ENCODE measurements around the gene HOMER3.

The HOMER3 gene

DNA sequence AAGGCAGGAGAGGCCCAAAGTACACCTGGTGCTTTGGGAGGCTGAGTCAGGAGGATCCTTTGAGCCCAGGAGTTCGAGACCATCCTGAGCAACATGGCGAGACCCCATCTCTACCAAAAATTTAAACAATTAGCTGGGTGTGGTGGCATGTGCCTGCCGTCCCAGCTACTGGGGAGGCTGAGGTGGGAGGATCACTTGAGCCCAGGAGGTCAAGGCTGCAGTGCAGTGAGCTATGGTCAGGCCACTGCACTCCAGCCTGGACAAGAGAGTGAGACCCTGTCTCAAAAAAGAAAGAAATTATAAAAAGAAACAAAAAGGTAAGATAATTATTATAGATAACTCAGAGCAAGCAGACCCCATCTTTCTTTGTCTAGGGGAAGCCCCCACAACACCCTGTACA is 1.9 kb downstream of the HOMER3 start:
- no peak for TF ChIP-seq BACH2 (CRISPR knock-in tag; IDR thresholded peaks at IDR 0.05; ENCODE audit: borderline replicate concordance)
- no peak for ATAC-seq

DNA sequence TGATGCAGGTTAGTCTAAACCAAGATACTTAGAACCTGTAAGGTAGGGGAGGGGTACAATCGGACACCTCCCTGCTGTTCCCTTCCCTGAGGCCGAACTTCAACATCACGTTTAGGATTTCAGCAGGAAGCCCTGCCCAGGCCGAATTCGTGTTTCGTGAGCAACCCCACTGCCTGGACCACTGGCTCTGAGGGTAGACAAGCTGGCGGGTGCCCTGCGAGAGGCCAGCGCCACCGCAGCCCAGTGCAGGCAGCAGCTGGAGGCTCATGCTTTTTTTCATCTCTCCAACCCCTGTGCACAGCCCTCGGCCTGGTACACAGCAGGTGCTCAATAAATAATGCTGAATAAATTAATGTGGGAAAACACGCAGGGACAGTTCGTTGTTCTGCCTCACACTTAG is 7.7 kb downstream of the HOMER3 start:
- ATAC-seq: no peak
- TF ChIP-seq, protein P1, sequence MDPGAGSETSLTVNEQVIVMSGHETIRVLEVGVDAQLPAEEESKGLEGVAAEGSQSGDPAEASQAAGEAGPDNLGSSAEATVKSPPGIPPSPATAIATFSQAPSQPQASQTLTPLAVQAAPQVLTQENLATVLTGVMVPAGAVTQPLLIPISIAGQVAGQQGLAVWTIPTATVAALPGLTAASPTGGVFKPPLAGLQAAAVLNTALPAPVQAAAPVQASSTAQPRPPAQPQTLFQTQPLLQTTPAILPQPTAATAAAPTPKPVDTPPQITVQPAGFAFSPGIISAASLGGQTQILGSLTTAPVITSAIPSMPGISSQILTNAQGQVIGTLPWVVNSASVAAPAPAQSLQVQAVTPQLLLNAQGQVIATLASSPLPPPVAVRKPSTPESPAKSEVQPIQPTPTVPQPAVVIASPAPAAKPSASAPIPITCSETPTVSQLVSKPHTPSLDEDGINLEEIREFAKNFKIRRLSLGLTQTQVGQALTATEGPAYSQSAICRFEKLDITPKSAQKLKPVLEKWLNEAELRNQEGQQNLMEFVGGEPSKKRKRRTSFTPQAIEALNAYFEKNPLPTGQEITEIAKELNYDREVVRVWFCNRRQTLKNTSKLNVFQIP (CRISPR knock-in tag; IDR thresholded peaks at IDR 0.05; ENCODE audit: borderline replicate concordance, low read depth): no peak
- TF ChIP-seq ZFP30 (CRISPR knock-in tag; IDR thresholded peaks at IDR 0.05): no peak
- TF ChIP-seq, protein P2, sequence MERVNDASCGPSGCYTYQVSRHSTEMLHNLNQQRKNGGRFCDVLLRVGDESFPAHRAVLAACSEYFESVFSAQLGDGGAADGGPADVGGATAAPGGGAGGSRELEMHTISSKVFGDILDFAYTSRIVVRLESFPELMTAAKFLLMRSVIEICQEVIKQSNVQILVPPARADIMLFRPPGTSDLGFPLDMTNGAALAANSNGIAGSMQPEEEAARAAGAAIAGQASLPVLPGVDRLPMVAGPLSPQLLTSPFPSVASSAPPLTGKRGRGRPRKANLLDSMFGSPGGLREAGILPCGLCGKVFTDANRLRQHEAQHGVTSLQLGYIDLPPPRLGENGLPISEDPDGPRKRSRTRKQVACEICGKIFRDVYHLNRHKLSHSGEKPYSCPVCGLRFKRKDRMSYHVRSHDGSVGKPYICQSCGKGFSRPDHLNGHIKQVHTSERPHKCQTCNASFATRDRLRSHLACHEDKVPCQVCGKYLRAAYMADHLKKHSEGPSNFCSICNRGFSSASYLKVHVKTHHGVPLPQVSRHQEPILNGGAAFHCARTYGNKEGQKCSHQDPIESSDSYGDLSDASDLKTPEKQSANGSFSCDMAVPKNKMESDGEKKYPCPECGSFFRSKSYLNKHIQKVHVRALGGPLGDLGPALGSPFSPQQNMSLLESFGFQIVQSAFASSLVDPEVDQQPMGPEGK (CRISPR knock-in tag; IDR thresholded peaks at IDR 0.05; ENCODE audit: borderline replicate concordance): no peak
- TF ChIP-seq ZNF565 (CRISPR knock-in tag; conservative IDR thresholded peaks at IDR 0.05; ENCODE audit: low read depth): no peak
- no peak for TF ChIP-seq ZNF70 (CRISPR knock-in tag; IDR thresholded peaks at IDR 0.05)
- no peak for TF ChIP-seq ARNTL (CRISPR knock-in tag; IDR thresholded peaks at IDR 0.05; ENCODE audit: borderline replicate concordance, low read depth)
- no peak for TF ChIP-seq ESRRG (CRISPR knock-in tag; IDR thresholded peaks at IDR 0.05)
- TF ChIP-seq, protein P3, sequence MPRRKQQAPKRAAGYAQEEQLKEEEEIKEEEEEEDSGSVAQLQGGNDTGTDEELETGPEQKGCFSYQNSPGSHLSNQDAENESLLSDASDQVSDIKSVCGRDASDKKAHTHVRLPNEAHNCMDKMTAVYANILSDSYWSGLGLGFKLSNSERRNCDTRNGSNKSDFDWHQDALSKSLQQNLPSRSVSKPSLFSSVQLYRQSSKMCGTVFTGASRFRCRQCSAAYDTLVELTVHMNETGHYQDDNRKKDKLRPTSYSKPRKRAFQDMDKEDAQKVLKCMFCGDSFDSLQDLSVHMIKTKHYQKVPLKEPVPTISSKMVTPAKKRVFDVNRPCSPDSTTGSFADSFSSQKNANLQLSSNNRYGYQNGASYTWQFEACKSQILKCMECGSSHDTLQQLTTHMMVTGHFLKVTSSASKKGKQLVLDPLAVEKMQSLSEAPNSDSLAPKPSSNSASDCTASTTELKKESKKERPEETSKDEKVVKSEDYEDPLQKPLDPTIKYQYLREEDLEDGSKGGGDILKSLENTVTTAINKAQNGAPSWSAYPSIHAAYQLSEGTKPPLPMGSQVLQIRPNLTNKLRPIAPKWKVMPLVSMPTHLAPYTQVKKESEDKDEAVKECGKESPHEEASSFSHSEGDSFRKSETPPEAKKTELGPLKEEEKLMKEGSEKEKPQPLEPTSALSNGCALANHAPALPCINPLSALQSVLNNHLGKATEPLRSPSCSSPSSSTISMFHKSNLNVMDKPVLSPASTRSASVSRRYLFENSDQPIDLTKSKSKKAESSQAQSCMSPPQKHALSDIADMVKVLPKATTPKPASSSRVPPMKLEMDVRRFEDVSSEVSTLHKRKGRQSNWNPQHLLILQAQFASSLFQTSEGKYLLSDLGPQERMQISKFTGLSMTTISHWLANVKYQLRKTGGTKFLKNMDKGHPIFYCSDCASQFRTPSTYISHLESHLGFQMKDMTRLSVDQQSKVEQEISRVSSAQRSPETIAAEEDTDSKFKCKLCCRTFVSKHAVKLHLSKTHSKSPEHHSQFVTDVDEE (CRISPR knock-in tag; IDR thresholded peaks at IDR 0.05): no peak
- no peak for TF ChIP-seq ISL1 (CRISPR knock-in tag; IDR thresholded peaks at IDR 0.05)
- no peak for TF ChIP-seq CSDC2 (CRISPR knock-in tag; IDR thresholded peaks at IDR 0.05)
- no peak for TF ChIP-seq RARB (CRISPR knock-in tag; IDR thresholded peaks at IDR 0.05)
- no peak for TF ChIP-seq TOX (CRISPR knock-in tag; IDR thresholded peaks at IDR 0.05; ENCODE audit: borderline replicate concordance)
- TF ChIP-seq BACH2 (CRISPR knock-in tag; IDR thresholded peaks at IDR 0.05; ENCODE audit: borderline replicate concordance): no peak
- TF ChIP-seq CSRNP3 (CRISPR knock-in tag; IDR thresholded peaks at IDR 0.05): no peak
- no peak for TF ChIP-seq ZNF8 (CRISPR knock-in tag; IDR thresholded peaks at IDR 0.05)
- no peak for TF ChIP-seq SNAI2 (CRISPR knock-in tag; IDR thresholded peaks at IDR 0.05)
- TF ChIP-seq ZFP3 (CRISPR knock-in tag; IDR thresholded peaks at IDR 0.05): no peak
- no peak for TF ChIP-seq CREB5 (CRISPR knock-in tag; IDR thresholded peaks at IDR 0.05; ENCODE audit: low read depth)
- no peak for TF ChIP-seq PPARA (CRISPR knock-in tag; IDR thresholded peaks at IDR 0.05; ENCODE audit: borderline replicate concordance)
- TF ChIP-seq ZC3H10 (CRISPR knock-in tag; IDR thresholded peaks at IDR 0.05): no peak

DNA sequence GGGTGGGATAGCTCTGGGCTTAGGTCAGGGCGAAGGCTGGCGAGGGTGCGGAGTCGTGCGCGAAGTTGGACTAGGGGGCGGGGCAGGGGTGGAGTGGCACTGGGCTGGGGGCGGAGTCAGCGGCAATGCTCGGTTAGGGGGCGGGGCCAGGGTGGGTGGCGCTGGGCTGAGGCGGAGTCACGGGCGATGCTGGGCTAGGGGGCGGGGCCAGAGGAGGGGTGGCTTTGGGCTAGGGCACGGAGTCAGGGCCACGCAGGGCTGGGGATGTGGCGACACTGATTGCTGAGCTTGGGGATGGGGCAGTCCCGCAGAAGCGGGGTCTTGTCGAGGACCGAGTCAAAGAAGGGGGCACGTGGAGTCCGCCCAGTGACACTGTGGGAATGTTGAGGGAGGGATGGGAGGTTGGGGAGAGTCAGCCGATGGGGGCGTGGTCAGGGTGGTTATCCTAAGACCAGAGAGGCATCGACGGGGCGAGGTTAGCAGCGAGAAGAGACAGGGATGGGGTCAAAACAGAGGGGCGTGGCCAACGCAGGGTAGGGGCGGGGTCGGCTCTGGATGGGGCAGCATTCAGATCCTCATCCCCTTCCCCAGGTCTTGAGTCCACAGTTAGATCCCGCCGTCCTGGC is 8.7 kb downstream of the HOMER3 start:
- peak; percentile 89 for ATAC-seq

More for the DNA sequence above, 8.7 kb downstream of the HOMER3 start:
- TF ChIP-seq ZC3H10 (CRISPR knock-in tag; IDR thresholded peaks at IDR 0.05) (no peak), SNAI2 (CRISPR knock-in tag; IDR thresholded peaks at IDR 0.05) (no peak), CSDC2 (CRISPR knock-in tag; IDR thresholded peaks at IDR 0.05) (no peak), ZNF70 (CRISPR knock-in tag; IDR thresholded peaks at IDR 0.05) (no peak)

Data from SK-N-SH treated with all-trans-retinoic acid at 6 μM for 48 hours (cell line).